ENCODE measurements around the gene CFAP221.

DNA sequence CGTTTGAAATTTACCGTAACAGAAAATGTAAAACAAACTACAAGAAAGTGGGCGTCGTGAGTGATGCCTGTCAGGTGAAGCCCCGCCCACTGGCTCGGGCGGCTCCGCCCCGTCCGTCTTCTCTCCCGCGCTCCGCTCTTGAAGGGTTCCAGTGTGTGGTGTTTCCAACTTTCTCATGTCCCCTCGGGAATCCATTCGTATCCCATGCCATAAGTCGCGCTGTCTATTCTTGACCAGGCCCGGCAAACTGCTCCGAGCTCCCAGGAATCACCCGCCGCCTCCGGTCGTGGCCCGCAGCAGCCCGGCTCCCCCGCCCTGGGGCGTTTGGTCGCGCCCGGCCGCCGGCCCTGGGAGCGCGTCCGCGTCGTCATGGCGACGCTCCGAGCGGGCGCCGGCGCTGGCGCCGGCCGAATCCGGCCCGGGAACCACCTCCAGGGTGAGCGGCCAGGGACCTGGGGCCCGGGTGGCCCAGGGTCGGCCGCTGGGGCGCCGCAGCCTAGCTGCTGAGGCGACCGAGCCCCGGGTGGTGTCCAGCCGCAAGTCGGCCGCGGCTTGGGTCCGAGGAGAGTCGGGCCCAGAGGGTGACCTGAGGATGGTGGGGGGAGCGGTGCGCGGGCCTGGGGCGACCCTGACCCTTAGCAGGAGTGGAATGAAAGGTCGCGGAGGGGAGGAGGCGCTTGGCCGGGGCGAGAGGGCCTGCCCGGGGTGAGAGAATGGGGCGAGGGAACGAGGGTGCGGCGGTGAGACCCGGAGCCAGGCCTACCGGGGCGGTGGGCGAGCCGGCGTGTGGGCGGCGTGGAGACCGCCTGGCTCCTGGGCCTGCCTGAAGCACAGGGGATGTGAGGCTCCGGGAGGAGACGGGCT, at the start of gene CFAP221:
- no peak for TF ChIP-seq NFRKB (IDR thresholded peaks at IDR 0.05)
- TF ChIP-seq FOXA1 (IDR thresholded peaks at IDR 0.05): no peak
- peak; percentile 79 for TF ChIP-seq BHLHE40 (IDR thresholded peaks at IDR 0.05; ENCODE audit: borderline replicate concordance)
- TF ChIP-seq FOXK2 (IDR thresholded peaks at IDR 0.05): no peak
- no peak; the same call in 1 of the 2 replicates for TF ChIP-seq FOXM1 (IDR thresholded peaks at IDR 0.05; ENCODE audit: borderline replicate concordance)
- TF ChIP-seq ELF4 (IDR thresholded peaks at IDR 0.05): no peak
- TF ChIP-seq CTBP1 (IDR thresholded peaks at IDR 0.05; ENCODE audit: borderline replicate concordance): no peak
- 0 out of 2 replicates have a peak, but pooled peaks have one; percentile 20 for TF ChIP-seq L3MBTL2 (conservative IDR thresholded peaks at IDR 0.05)
- TF ChIP-seq SUZ12 (IDR thresholded peaks at IDR 0.05): no peak
- TF ChIP-seq, protein P1, sequence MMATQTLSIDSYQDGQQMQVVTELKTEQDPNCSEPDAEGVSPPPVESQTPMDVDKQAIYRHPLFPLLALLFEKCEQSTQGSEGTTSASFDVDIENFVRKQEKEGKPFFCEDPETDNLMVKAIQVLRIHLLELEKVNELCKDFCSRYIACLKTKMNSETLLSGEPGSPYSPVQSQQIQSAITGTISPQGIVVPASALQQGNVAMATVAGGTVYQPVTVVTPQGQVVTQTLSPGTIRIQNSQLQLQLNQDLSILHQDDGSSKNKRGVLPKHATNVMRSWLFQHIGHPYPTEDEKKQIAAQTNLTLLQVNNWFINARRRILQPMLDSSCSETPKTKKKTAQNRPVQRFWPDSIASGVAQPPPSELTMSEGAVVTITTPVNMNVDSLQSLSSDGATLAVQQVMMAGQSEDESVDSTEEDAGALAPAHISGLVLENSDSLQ (IDR thresholded peaks at IDR 0.05): peak; percentile 95
- TF ChIP-seq HDGF (IDR thresholded peaks at IDR 0.05; ENCODE audit: borderline replicate concordance): no peak

Measured in HEK293T (cell line).